Measurements from ENCODE around the gene HSD17B1.

DNA sequence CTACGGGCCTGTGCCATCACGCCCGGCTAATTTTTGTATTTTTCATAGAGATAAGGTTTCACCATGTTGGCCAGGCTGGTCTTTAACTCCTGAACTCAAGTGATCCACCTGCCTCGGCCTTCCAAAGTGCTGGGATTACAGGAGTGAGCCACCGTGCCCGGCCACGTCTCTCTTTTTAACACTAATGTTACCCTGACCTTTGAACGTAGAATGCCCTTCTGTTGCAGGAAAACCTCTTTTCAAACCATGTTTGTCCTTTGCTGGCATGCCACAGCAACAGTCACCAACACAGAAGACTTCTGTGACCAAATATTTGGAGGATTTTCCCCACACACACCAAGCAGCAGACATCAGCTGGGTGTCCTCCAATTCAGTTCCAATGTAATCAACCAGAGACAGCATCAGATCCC, 7.8 kb upstream of the HSD17B1 start:
- TF ChIP-seq, protein P1, sequence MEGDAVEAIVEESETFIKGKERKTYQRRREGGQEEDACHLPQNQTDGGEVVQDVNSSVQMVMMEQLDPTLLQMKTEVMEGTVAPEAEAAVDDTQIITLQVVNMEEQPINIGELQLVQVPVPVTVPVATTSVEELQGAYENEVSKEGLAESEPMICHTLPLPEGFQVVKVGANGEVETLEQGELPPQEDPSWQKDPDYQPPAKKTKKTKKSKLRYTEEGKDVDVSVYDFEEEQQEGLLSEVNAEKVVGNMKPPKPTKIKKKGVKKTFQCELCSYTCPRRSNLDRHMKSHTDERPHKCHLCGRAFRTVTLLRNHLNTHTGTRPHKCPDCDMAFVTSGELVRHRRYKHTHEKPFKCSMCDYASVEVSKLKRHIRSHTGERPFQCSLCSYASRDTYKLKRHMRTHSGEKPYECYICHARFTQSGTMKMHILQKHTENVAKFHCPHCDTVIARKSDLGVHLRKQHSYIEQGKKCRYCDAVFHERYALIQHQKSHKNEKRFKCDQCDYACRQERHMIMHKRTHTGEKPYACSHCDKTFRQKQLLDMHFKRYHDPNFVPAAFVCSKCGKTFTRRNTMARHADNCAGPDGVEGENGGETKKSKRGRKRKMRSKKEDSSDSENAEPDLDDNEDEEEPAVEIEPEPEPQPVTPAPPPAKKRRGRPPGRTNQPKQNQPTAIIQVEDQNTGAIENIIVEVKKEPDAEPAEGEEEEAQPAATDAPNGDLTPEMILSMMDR (IDR thresholded peaks at IDR 0.05; ENCODE audit: low read depth, low read length, poor library complexity, severe bottlenecking) = no peak
- no peak for TF ChIP-seq EZH2phosphoT487 (IDR thresholded peaks at IDR 0.05; ENCODE audit: borderline replicate concordance, low read length)

All from DOHH2 (cell line).